AG04449 (cell line): ENCODE results near the gene PBX1.

Experiments used
- CTCF ChIA-PET: fragments of 350-600 bp; formaldehyde crosslinking; extraction: SDS; loops from one replicate; lab custom pipeline; 2021; ENCODE audit warnings: antibody characterized with exemption; lab: Yijun Ruan, JAX
- POLR2A ChIA-PET: fragments of 400-600, 350-600 bp; formaldehyde crosslinking; extraction: SDS; loops from one replicate; lab custom pipeline; 2020; ENCODE audit warnings: antibody characterized with exemption, inconsistent platforms; lab: Yijun Ruan, JAX
- DNase-seq: peaks from one replicate; pipeline ENCODE4 v3.0.0-alpha.2; 2010; ENCODE audit warnings: low read depth, low spot score
- H3K4me3 ChIP-seq: 2 replicates; pipeline ENCODE4 v1.5.1; 2011; ENCODE audit warnings: low read depth, mild to moderate bottlenecking, control low read depth, low read length
- TF ChIP-seq, protein P1 (sequence below): IDR thresholded peaks from one replicate; pipeline ENCODE4 v1.5.1; 2011; ENCODE audit warnings: mild to moderate bottlenecking, moderate library complexity, low read length, control low read depth, inconsistent platforms; ENCODE audit not compliant: insufficient read depth; ENCODE audit errors: missing control alignments

Gene PBX1

DNA sequence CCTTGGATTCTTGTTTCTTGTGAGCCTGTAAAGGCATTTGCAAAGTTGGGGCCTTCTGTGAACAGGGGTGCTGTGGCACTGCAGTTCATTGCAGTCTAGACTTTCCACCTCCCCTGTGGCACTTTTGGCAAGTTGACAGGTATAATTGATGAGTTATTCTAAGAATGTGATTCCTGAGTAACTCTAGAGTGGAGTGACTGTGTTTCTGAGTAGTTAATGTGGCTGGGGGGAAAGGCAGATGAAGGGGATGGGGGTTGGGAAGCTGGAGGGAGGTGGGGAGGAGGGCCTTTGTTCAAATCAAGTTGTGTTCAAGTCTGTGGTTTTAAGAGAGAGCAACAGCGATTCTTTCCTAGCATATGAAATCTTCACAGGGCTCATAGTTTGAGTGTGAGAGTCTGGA, 32.9 kb downstream of the PBX1 start:
- ChIA-PET POLR2A (interaction anchor here (0.8 kb wide), 1 partner anchor 20 kb away, joined by 3 read pairs; no protein-coding TSS in a partner anchor), CTCF (interaction anchor here (0.9 kb wide), 1 partner anchor 10 kb away, joined by 4 read pairs; no protein-coding TSS in a partner anchor)
- no peak overlapping the region for H3K4me3 ChIP-seq
- DNase-seq: no peak
- TF ChIP-seq, protein P1, sequence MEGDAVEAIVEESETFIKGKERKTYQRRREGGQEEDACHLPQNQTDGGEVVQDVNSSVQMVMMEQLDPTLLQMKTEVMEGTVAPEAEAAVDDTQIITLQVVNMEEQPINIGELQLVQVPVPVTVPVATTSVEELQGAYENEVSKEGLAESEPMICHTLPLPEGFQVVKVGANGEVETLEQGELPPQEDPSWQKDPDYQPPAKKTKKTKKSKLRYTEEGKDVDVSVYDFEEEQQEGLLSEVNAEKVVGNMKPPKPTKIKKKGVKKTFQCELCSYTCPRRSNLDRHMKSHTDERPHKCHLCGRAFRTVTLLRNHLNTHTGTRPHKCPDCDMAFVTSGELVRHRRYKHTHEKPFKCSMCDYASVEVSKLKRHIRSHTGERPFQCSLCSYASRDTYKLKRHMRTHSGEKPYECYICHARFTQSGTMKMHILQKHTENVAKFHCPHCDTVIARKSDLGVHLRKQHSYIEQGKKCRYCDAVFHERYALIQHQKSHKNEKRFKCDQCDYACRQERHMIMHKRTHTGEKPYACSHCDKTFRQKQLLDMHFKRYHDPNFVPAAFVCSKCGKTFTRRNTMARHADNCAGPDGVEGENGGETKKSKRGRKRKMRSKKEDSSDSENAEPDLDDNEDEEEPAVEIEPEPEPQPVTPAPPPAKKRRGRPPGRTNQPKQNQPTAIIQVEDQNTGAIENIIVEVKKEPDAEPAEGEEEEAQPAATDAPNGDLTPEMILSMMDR: no peak

DNA sequence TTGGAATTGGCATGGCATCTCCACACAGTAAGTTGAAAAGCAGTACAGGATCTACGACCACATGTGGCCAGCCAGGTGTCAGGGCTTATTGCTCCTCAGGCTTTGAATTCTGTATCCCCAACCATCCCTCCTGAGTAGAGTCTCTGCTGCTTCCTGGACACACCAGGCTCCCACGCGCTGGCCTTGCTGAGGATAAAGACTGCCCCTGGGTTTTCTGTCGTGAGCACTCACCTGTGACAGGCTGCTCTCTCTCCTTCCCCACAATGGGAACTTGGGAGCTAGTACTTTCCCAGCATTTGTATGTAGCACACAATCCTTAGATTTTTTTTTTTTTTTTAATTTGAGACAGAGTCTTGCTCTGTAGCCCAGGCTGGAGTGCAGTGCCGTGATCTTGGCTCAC, 33.6 kb downstream of the PBX1 start:
- H3K4me3 ChIP-seq: no peak overlapping the region
- POLR2A ChIA-PET: interaction anchor here (0.8 kb wide), 1 partner anchor 19 kb away, joined by 3 read pairs; no protein-coding TSS in a partner anchor
- CTCF ChIA-PET: interaction anchor here (0.9 kb wide), 1 partner anchor 9 kb away, joined by 4 read pairs; no protein-coding TSS in a partner anchor
- no peak for DNase-seq
- TF ChIP-seq, protein P1: no peak

DNA sequence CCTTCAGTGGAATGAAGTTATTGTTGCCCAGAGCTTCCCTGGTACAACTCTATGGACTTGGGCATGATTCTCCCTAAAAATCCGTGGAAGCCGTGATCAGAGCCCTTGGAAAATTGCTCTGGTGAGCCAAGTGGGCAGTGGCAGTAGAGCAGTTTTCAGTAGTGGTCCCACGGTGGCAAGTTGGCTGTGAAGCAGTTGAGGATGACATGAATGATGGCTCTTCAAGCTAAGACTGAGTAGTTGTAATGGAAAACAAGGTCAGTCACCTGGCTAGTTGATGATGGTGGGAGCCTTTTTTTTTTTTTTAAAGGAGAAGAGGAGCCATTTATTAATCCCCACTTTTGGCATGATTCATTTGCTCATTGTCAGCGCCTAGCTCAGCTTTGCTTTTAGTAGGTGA, 36.2 kb downstream of the PBX1 start:
- POLR2A ChIA-PET: no interaction called here
- TF ChIP-seq, protein P1: no peak
- no peak overlapping the region for H3K4me3 ChIP-seq
- DNase-seq: no peak
- CTCF ChIA-PET: interaction anchor here (1.0 kb wide), 1 partner anchor 23 kb away, joined by 3 read pairs; no protein-coding TSS in a partner anchor

DNA sequence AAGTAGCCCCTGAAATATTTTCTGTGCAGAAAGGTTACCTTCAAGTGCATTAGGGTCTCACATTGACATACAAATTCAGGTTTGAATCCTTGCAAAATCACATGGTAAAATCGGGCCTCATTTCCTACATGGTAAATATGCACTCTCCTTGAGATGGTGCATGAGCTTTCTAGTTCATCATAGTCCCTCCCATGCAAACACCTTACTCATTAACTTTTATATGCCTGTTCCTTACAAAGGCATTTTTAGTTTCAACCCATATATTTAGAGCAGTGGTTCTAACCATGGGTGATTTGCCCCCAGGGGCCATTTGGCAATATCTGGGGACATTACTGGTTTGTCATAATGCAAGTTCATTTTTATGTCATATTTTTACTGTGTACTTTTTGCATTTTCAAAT, 37.2 kb downstream of the PBX1 start:
- TF ChIP-seq, protein P1: no peak
- H3K4me3 ChIP-seq: no peak overlapping the region
- ChIA-PET POLR2A (no interaction called here), CTCF (no interaction called here)
- DNase-seq: no peak

DNA sequence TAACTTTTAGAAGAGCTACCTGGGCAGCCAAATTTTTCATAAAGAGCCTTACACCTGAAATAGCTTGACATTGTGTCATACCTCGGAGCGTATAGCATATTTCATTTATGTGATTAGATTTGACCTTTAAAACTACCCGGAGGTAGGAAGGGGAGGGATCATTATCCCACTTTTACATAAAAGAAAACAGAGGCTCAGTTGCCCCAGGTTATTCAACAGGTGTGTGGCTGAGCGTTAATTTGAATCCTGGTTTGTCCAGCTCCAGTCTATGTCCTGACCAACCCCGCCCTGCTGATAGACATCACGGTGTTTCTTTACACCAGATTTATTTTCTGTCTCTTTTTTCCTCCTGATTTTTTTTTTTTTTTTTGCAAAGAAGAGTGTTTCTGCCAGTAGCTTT, 39.7 kb downstream of the PBX1 start:
- POLR2A ChIA-PET: no interaction called here

DNA sequence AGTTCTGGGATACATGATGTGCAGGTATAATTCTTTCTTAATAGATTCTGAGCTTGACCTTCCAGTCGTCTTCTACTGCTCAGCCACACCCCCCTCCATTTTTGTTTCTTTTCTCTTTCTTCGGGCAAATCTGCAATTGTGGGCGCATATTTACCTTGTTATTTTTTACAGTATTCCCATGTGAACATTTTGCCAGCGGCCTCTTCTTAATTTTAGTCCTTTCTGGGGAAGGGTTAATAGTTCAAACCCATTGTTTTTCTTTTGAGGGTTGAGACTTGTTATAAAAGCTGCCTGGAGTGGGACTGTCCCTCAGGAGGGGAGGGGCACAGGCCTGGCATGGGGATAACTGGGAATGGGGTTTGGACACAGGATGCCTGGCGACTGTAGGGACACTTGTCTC, 40.3 kb downstream of the PBX1 start:
- no peak overlapping the region for H3K4me3 ChIP-seq
- ChIA-PET CTCF (interaction anchor here (1.0 kb wide), 1 partner anchor 17 kb away, joined by 4 read pairs; no protein-coding TSS in a partner anchor), POLR2A (no interaction called here)
- DNase-seq: no peak
- TF ChIP-seq, protein P1: no peak

More for the DNA sequence above, 39.7 kb downstream of the PBX1 start:
- CTCF ChIA-PET: interaction anchor here (0.6 to 1.0 kb wide), 2 partner anchors 13 to 18 kb away, joined by 3 to 4 read pairs; no protein-coding TSS in a partner anchor
- TF ChIP-seq, protein P1: no peak
- no peak overlapping the region for H3K4me3 ChIP-seq
- no peak for DNase-seq
